ENCODE data around the gene SLC18B1. TPM values are rescaled to one million over a fixed set of nuclear protein-coding genes. Genes with fewer than 3 reads are reported as not detected.

The SLC18B1 gene
- total and polyA plus RNA-seq, 2 of the 8 experiments (the other 6 are each of a cell fraction or from before 2014, with no cell fraction given), result 17.2 to 23.4 TPM

DNA sequence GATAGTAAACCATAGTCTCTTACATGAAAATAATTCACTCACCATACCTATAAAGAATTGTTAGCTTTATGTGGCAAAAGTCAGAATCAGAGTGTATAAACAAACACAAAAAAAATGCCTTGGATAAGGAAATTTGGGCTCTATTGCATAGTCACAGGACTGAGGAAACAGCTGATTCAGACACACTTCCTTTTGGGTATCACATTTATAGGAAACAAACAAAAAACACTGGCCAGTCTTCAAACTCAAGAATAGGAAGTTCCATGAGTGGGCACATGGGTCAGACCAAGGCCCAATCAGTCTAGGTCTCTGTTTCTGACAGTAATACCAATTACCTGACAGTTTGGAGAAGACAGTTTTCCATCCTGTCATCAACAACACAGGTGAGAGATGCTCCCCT lies 8.0 kb downstream of the SLC18B1 start:
- no peaks in the 10 kb centered on the region for H3K79me1 ChIP-seq (ENCODE audit: low read depth, low read length)
- DNase-seq (ENCODE audit: low read depth in 1 of 2, low spot score in 2 of 2) (no peak), FAIRE-seq (no peak)
- no peak overlapping the region for H2BK120ac ChIP-seq (replicated peaks; ENCODE audit: low read depth, low read length)
- H3K14ac ChIP-seq (ENCODE audit: insufficient read length), result no peak overlapping the region
- H3K4ac ChIP-seq (replicated peaks; ENCODE audit: insufficient read length, low read depth, low read length), result no peak overlapping the region
- no peak overlapping the region for H3K23ac ChIP-seq (ENCODE audit: insufficient read length)
- no peak overlapping the region for H4K91ac ChIP-seq (replicated peaks; ENCODE audit: insufficient read length, low read length)
- no peak overlapping the region for H3K9ac ChIP-seq (replicated peaks in 1 of 4; ENCODE audit: extremely low read depth in 1 of 4, low read depth in 3 of 4, low read length in 3 of 4)
- no peak overlapping the region for H4K5ac ChIP-seq (ENCODE audit: insufficient read length, low read depth, low read length)
- no peaks in the 10 kb centered on the region for H3K79me2 ChIP-seq (ENCODE audit: control insufficient read depth in 1 of 2, insufficient read depth in 2 of 2, low read length in 2 of 2)
- no peak overlapping the region for H3K4me3 ChIP-seq (ENCODE audit: extremely low read depth in 1 of 4, insufficient read depth in 2 of 4, low read depth in 3 of 4, low read length in 4 of 4)
- CTCF ChIA-PET (ENCODE audit: partially characterized antibody), result interaction anchor here (1.1 to 3.9 kb wide), 2 partner anchors 8 kb away, joined by 3 to 26 read pairs; partner anchors contain the start of gene SLC18B1
- H3K18ac ChIP-seq (ENCODE audit: extremely low read depth, low read length), result no peak overlapping the region
- no peaks in the 10 kb centered on the region for H4K20me1 ChIP-seq (replicated peaks in 1 of 2; ENCODE audit: control insufficient read depth in 1 of 2, insufficient read depth in 2 of 2, low read length in 2 of 2)
- H3K36me3 ChIP-seq (ENCODE audit: control insufficient read depth in 2 of 4, insufficient read depth in 4 of 4, low read length in 3 of 4), result peaks cover 0 to 18% (median 2%) of the 10 kb centered on the region in 4 experiments; a peak in 4 of 8 replicates
- H3K27ac ChIP-seq (ENCODE audit: low read depth, low read length), result no peak overlapping the region
- POLR2A ChIA-PET (ENCODE audit: partially characterized antibody), result interaction anchor here (5.1 kb wide), 1 partner anchor 25 kb away, joined by 27 read pairs; the partner anchor contains the start of gene RPS12
- no peak overlapping the region for H3K4me2 ChIP-seq (ENCODE audit: insufficient read depth in 1 of 2, low read depth in 2 of 2, low read length in 2 of 2)
- H2BK12ac ChIP-seq (ENCODE audit: low read depth, low read length), result no peak overlapping the region
- no peak overlapping the region for H2AK5ac ChIP-seq (ENCODE audit: low read depth, low read length)
- H2BK5ac ChIP-seq (ENCODE audit: low read depth, low read length), result no peak overlapping the region
- H3K9me3 ChIP-seq (ENCODE audit: insufficient read depth in 2 of 2, low read depth in 1 of 2, low read length in 1 of 2), result no peaks in the 10 kb centered on the region
- H3K27me3 ChIP-seq (replicated peaks in 1 of 4; ENCODE audit: control insufficient read depth in 3 of 4, extremely low read depth in 1 of 4, insufficient read depth in 3 of 4, low read length in 3 of 4), result no peaks in the 10 kb centered on the region
- H2BK15ac ChIP-seq (ENCODE audit: low read length), result no peak overlapping the region
- H4K8ac ChIP-seq (ENCODE audit: extremely low read depth, insufficient read depth, low read length), result no peak overlapping the region
- no peak overlapping the region for H2AFZ ChIP-seq (ENCODE audit: low read length)
- H2BK20ac ChIP-seq (ENCODE audit: low read length), result no peak overlapping the region
- no peaks in the 10 kb centered on the region for H3K23me2 ChIP-seq (ENCODE audit: low read depth, low read length)
- H3K4me1 ChIP-seq (replicated peaks in 1 of 4; ENCODE audit: control insufficient read depth in 3 of 4, insufficient read depth in 4 of 4, low read length in 3 of 4), result no peaks in the 10 kb centered on the region
- H3K56ac ChIP-seq (replicated peaks; ENCODE audit: insufficient read length, low read depth, low read length), result no peak overlapping the region
- TF ChIP-seq SAP30 (IDR thresholded peaks at IDR 0.05; ENCODE audit: insufficient read depth, insufficient replicate concordance, low read length) (no peak), PHF8 (conservative IDR thresholded peaks at IDR 0.05; ENCODE audit: low read depth, low read length) (no peak), SIN3A (conservative IDR thresholded peaks at IDR 0.05 in 1 of 2, IDR thresholded peaks at IDR 0.05 in 1 of 2; ENCODE audit: low read depth in 1 of 2, low read length in 2 of 2) (no peak)

All from H1 (cell line).